CD4-positive, alpha-beta T cell treated with Interleukin-21 for 1 hour (primary cell): Measurements from ENCODE around the gene MAP1A.

ENCODE experiments used
- DNase-seq: peaks from one replicate; pipeline ENCODE4 v3.0.0-alpha.2; 2020

The MAP1A gene

GRCh38 chr15:43511012-43511885, 6.2 kb upstream of the MAP1A start:
- DNase-seq, result peak; percentile 37

GRCh38 chr15:43513550-43513949, 3.9 kb upstream of the MAP1A start:
- no peak for DNase-seq

- DNase-seq, result peak; percentile 51
Measured at GRCh38 chr15:43514241-43515057, 3.0 kb upstream of the MAP1A start.

- DNase-seq, result no peak
Measured at GRCh38 chr15:43515741-43516140, 1.7 kb upstream of the MAP1A start.

GRCh38 chr15:43516185-43516584, 1.2 kb upstream of the MAP1A start:
- DNase-seq, result no peak

GRCh38 chr15:43516801-43517353, 531 bp upstream of the MAP1A start:
- DNase-seq, result no peak

- DNase-seq, result no peak
Measured at GRCh38 chr15:43518197-43518761, 871 bp downstream of the MAP1A start.

- no peak for DNase-seq
Measured at GRCh38 chr15:43519196-43519595, 1.8 kb downstream of the MAP1A start.

- no peak for DNase-seq
Measured at GRCh38 chr15:43520138-43520537, 2.7 kb downstream of the MAP1A start.

GRCh38 chr15:43521419-43521818, 4.0 kb downstream of the MAP1A start:
- DNase-seq, result no peak

GRCh38 chr15:43522247-43522646, 4.8 kb downstream of the MAP1A start:
- DNase-seq, result no peak

GRCh38 chr15:43523646-43524045, 6.2 kb downstream of the MAP1A start:
- no peak for DNase-seq

GRCh38 chr15:43524254-43524845, 6.9 kb downstream of the MAP1A start:
- DNase-seq, result no peak

GRCh38 chr15:43525131-43525530, 7.7 kb downstream of the MAP1A start:
- DNase-seq, result no peak

GRCh38 chr15:43526261-43526930, 9.0 kb downstream of the MAP1A start:
- DNase-seq, result no peak

GRCh38 chr15:43527016-43527801, 9.8 kb downstream of the MAP1A start:
- DNase-seq, result no peak

GRCh38 chr15:43527802-43528541, 10.6 kb downstream of the MAP1A start:
- no peak for DNase-seq

- no peak for DNase-seq
Measured at GRCh38 chr15:43528542-43529007, 11.2 kb downstream of the MAP1A start.

GRCh38 chr15:43529141-43529540, 11.7 kb downstream of the MAP1A start:
- DNase-seq, result no peak

GRCh38 chr15:43529587-43530345, 12.4 kb downstream of the MAP1A start:
- DNase-seq, result no peak
